K562 (cell line): ENCODE measurements around the gene FTSJ3.

Experiments used
- CREB1 ChIP-seq, 2 experiments: sonication (generic) in 1 of 2; formaldehyde crosslinking in 1 of 2; IDR thresholded peaks; 2 replicates each; pipeline versions ENCODE4 v1.6.1 to v1.8.0; 2012 to 2022; ENCODE audit warnings: inconsistent platforms in 1 of 2, mild to moderate bottlenecking in 1 of 2, missing genetic modification reagents in 1 of 2, moderate library complexity in 1 of 2
- MYC ChIP-seq, 2 experiments: fragments of 250-450 bp in 1 of 2; sonication (Bioruptor Pico) in 1 of 2; IDR thresholded peaks; 2 replicates each; pipeline versions ENCODE4 v1.5.1 to v1.6.1; 2012 to 2021; ENCODE audit warnings: low read depth in 2 of 2, borderline replicate concordance in 1 of 2, improper control_type of control experiment in 1 of 2, low read length in 1 of 2, mild to moderate bottlenecking in 1 of 2, moderate library complexity in 1 of 2
- NFYB ChIP-seq: IDR thresholded peaks from 2 replicates; pipeline ENCODE4 v1.6.1; 2011; ENCODE audit warnings: mild to moderate bottlenecking, moderate library complexity; ENCODE audit not compliant: insufficient read length; ENCODE audit errors: extremely low read depth
- SRSF3 ChIP-seq: fragments of 200-400 bp; formaldehyde crosslinking; IDR thresholded peaks from 2 replicates; pipeline ENCODE4 v1.6.1; 2016; ENCODE audit warnings: mild to moderate bottlenecking, low read length, moderate library complexity; ENCODE audit not compliant: insufficient read depth
- ZNF695 ChIP-seq: fragments of 450-650 bp; formaldehyde crosslinking; IDR thresholded peaks from 2 replicates; pipeline ENCODE4 v1.4.0; 2020; ENCODE audit warnings: mild to moderate bottlenecking, moderate library complexity

- TF ChIP-seq ZNF695 (CRISPR knock-in tag), result no peak
- no peak for TF ChIP-seq NFYB
- no peak for TF ChIP-seq CREB1 (IDR thresholded peaks at IDR 0.05)
- no peak for TF ChIP-seq CREB1 (CRISPR knock-in tag; IDR thresholded peaks at IDR 0.05)
- no peak for TF ChIP-seq SRSF3
- TF ChIP-seq MYC (IDR thresholded peaks at IDR 0.05; ENCODE audit: low read depth, low read length), result no peak
- TF ChIP-seq MYC (CRISPR knock-in tag; IDR thresholded peaks at IDR 0.05; ENCODE audit: borderline replicate concordance, low read depth), result no peak
These were observed 3.1 kb downstream of the FTSJ3 start for GRCh38 chr17:63824362-63824761.
